ENCODE data around the gene PPP1CB. TPM values are rescaled to one million over a fixed set of nuclear protein-coding genes. Genes with fewer than 3 reads are reported as not detected.

Gene PPP1CB
- total RNA-seq, 1 donor: 170 TPM

GRCh38 chr2:28745225-28745624, 6.4 kb upstream of the PPP1CB start:
- Histone ChIP-seq H3K4me1 (ENCODE audit: insufficient read depth, low read length) (peaks cover under 1% of the 10 kb centered on the region), H3K27me3 (ENCODE audit: insufficient read depth, low read length) (no peaks in the 10 kb centered on the region), H3K4me2 (ENCODE audit: insufficient read depth, low read length) (no peak overlapping the region), H3K79me2 (ENCODE audit: insufficient read depth, low read length) (no peaks in the 10 kb centered on the region), H3K4me3 (ENCODE audit: insufficient read depth, low read length) (no peak overlapping the region), H3K27ac (ENCODE audit: low read depth, low read length) (no peak overlapping the region), H3K36me3 (ENCODE audit: insufficient read depth, low read length) (no peaks in the 10 kb centered on the region), H4K20me1 (ENCODE audit: insufficient read depth, low read length) (no peaks in the 10 kb centered on the region), H3K9me3 (ENCODE audit: low read depth, low read length) (no peaks in the 10 kb centered on the region), H2AFZ (ENCODE audit: low read length) (no peak overlapping the region)
- no peak for DNase-seq (ENCODE audit: insufficient read length, low spot score, missing footprints)
- no peak for TF ChIP-seq CTCF (IDR thresholded peaks at IDR 0.05; ENCODE audit: extremely low read depth, low read depth, low read length)

- H3K4me2 ChIP-seq (ENCODE audit: insufficient read depth, low read length): no peak overlapping the region
- no peak overlapping the region for H3K4me3 ChIP-seq (ENCODE audit: insufficient read depth, low read length)
- no peak for TF ChIP-seq CTCF (IDR thresholded peaks at IDR 0.05; ENCODE audit: extremely low read depth, low read depth, low read length)
- no peaks in the 10 kb centered on the region for H4K20me1 ChIP-seq (ENCODE audit: insufficient read depth, low read length)
- H3K27me3 ChIP-seq (ENCODE audit: insufficient read depth, low read length): no peaks in the 10 kb centered on the region
- H3K79me2 ChIP-seq (ENCODE audit: insufficient read depth, low read length): no peaks in the 10 kb centered on the region
- no peak overlapping the region for H2AFZ ChIP-seq (ENCODE audit: low read length)
- H3K4me1 ChIP-seq (ENCODE audit: insufficient read depth, low read length): peaks cover 7% of the 10 kb centered on the region
- no peak for DNase-seq (ENCODE audit: insufficient read length, low spot score, missing footprints)
- no peaks in the 10 kb centered on the region for H3K36me3 ChIP-seq (ENCODE audit: insufficient read depth, low read length)
- H3K27ac ChIP-seq (ENCODE audit: low read depth, low read length): no peak overlapping the region
- H3K9me3 ChIP-seq (ENCODE audit: low read depth, low read length): no peaks in the 10 kb centered on the region
Measured at GRCh38 chr2:28745876-28746275, 5.8 kb upstream of the PPP1CB start.

GRCh38 chr2:28746429-28747111, 5.1 kb upstream of the PPP1CB start:
- H4K20me1 ChIP-seq (ENCODE audit: insufficient read depth, low read length): no peaks in the 10 kb centered on the region
- H3K27ac ChIP-seq (ENCODE audit: low read depth, low read length): no peak overlapping the region
- DNase-seq (ENCODE audit: insufficient read length, low spot score, missing footprints): no peak
- no peaks in the 10 kb centered on the region for H3K36me3 ChIP-seq (ENCODE audit: insufficient read depth, low read length)
- no peaks in the 10 kb centered on the region for H3K9me3 ChIP-seq (ENCODE audit: low read depth, low read length)
- no peaks in the 10 kb centered on the region for H3K79me2 ChIP-seq (ENCODE audit: insufficient read depth, low read length)
- H3K4me3 ChIP-seq (ENCODE audit: insufficient read depth, low read length): no peak overlapping the region
- H3K4me2 ChIP-seq (ENCODE audit: insufficient read depth, low read length): no peak overlapping the region
- no peak for TF ChIP-seq CTCF (IDR thresholded peaks at IDR 0.05; ENCODE audit: extremely low read depth, low read depth, low read length)
- H2AFZ ChIP-seq (ENCODE audit: low read length): no peak overlapping the region
- H3K27me3 ChIP-seq (ENCODE audit: insufficient read depth, low read length): no peaks in the 10 kb centered on the region
- H3K4me1 ChIP-seq (ENCODE audit: insufficient read depth, low read length): peaks cover 9% of the 10 kb centered on the region

- Histone ChIP-seq H3K4me3 (ENCODE audit: insufficient read depth, low read length) (no peak overlapping the region), H3K36me3 (ENCODE audit: insufficient read depth, low read length) (no peaks in the 10 kb centered on the region), H3K4me2 (ENCODE audit: insufficient read depth, low read length) (no peak overlapping the region), H3K27me3 (ENCODE audit: insufficient read depth, low read length) (no peaks in the 10 kb centered on the region), H3K4me1 (ENCODE audit: insufficient read depth, low read length) (peaks cover 9% of the 10 kb centered on the region), H2AFZ (ENCODE audit: low read length) (peak overlapping the region; percentile 16), H3K79me2 (ENCODE audit: insufficient read depth, low read length) (peaks cover 10% of the 10 kb centered on the region), H4K20me1 (ENCODE audit: insufficient read depth, low read length) (peaks cover 4% of the 10 kb centered on the region), H3K27ac (ENCODE audit: low read depth, low read length) (no peak overlapping the region), H3K9me3 (ENCODE audit: low read depth, low read length) (no peaks in the 10 kb centered on the region)
- DNase-seq (ENCODE audit: insufficient read length, low spot score, missing footprints): no peak
- TF ChIP-seq CTCF (IDR thresholded peaks at IDR 0.05; ENCODE audit: extremely low read depth, low read depth, low read length): no peak
Measured at GRCh38 chr2:28747714-28748113, 3.9 kb upstream of the PPP1CB start.

All from osteoblast (primary cell).